Activated T-helper 2 cell treated with anti-CD3 and anti-CD28 coated beads, Interferon-gamma antibody, Interleukin-2, Interleukin-4, amounts not matched to agents 10 μg/mL and 5 μg/mL and 100 μg/mL, durations not matched to agents 14 hours and 24 hours and 36 hours (primary cell): ENCODE measurements around the gene MALRD1. TPM values are rescaled to one million over a fixed set of nuclear protein-coding genes. Genes with fewer than 3 reads are reported as not detected.

Experiments used
- DNase-seq: peaks from one replicate; pipeline ENCODE4 v3.0.0; 2021; ENCODE audit warnings: low spot score
- H3K27ac Mint-ChIP-seq: one replicate; pipeline ENCODE4 v1.8.0; 2021; ENCODE audit warnings: mixed read lengths
- H3K27me3 Mint-ChIP-seq: one replicate; pipeline ENCODE4 v1.8.0; 2021; ENCODE audit warnings: low read depth, mixed read lengths
- H3K36me3 Mint-ChIP-seq: one replicate; pipeline ENCODE4 v1.8.0; 2021; ENCODE audit warnings: low read depth, mixed read lengths
- H3K4me1 Mint-ChIP-seq: one replicate; pipeline ENCODE4 v1.8.0; 2021; ENCODE audit warnings: low read depth, mixed read lengths
- H3K4me3 Mint-ChIP-seq: one replicate; pipeline ENCODE4 v1.8.0; 2021; ENCODE audit warnings: low read depth, mild to moderate bottlenecking, moderate library complexity, mixed read lengths
- H3K9me3 Mint-ChIP-seq: one replicate; pipeline ENCODE4 v1.8.0; 2021; ENCODE audit warnings: mixed read lengths
- intact Hi-C: fragments of 100-400 bp; cut with micrococcal nuclease; formaldehyde crosslinking; loops from one replicate; pipeline ENCODE4 v1.15.1; 2023
- total RNA-seq: library from RNA; stranded (reverse); gene quantifications from 2 replicates; pipeline ENCODE4 v1.2.3, GENCODE V29; 2022

The MALRD1 gene
- total RNA-seq, 1 donor from 2014 or later = not detected

- Mint-ChIP-seq H3K27me3 (no peaks in the 10 kb centered on the region), H3K27ac (no peak overlapping the region), H3K36me3 (no peaks in the 10 kb centered on the region), H3K9me3 (peaks cover 32% of the 10 kb centered on the region), H3K4me3 (no peak overlapping the region), H3K4me1 (no peaks in the 10 kb centered on the region)
- intact Hi-C loops = no loop called here
- no peak for DNase-seq
These were observed 658.3 kb downstream of the MALRD1 start for GRCh38 chr10:19706904-19707303.

GRCh38 chr10:19707376-19707775 is 658.8 kb downstream of the MALRD1 start:
- H3K9me3 Mint-ChIP-seq = peaks cover 34% of the 10 kb centered on the region
- H3K36me3 Mint-ChIP-seq = no peaks in the 10 kb centered on the region
- no peaks in the 10 kb centered on the region for H3K27me3 Mint-ChIP-seq
- intact Hi-C loops = no loop called here
- H3K27ac Mint-ChIP-seq = no peak overlapping the region
- no peak for DNase-seq
- no peaks in the 10 kb centered on the region for H3K4me1 Mint-ChIP-seq
- H3K4me3 Mint-ChIP-seq = no peak overlapping the region

- intact Hi-C loops = no loop called here
- Mint-ChIP-seq H3K27me3 (no peaks in the 10 kb centered on the region), H3K27ac (no peak overlapping the region), H3K9me3 (peaks cover 40% of the 10 kb centered on the region), H3K4me1 (no peaks in the 10 kb centered on the region), H3K36me3 (no peaks in the 10 kb centered on the region), H3K4me3 (no peak overlapping the region)
- no peak for DNase-seq
These were observed 659.4 kb downstream of the MALRD1 start for GRCh38 chr10:19708031-19708430.

GRCh38 chr10:19710600-19710999 is 662.0 kb downstream of the MALRD1 start:
- Mint-ChIP-seq H3K4me3 (no peak overlapping the region), H3K27ac (no peak overlapping the region), H3K36me3 (no peaks in the 10 kb centered on the region), H3K27me3 (no peaks in the 10 kb centered on the region), H3K4me1 (no peaks in the 10 kb centered on the region), H3K9me3 (peaks cover 52% of the 10 kb centered on the region)
- DNase-seq = no peak
- intact Hi-C loops = no loop called here

GRCh38 chr10:19713159-19713558 is 664.6 kb downstream of the MALRD1 start:
- intact Hi-C loops = no loop called here
- no peak overlapping the region for H3K27ac Mint-ChIP-seq
- peaks cover 42% of the 10 kb centered on the region for H3K9me3 Mint-ChIP-seq
- H3K4me3 Mint-ChIP-seq = no peak overlapping the region
- no peaks in the 10 kb centered on the region for H3K36me3 Mint-ChIP-seq
- DNase-seq = no peak
- no peaks in the 10 kb centered on the region for H3K4me1 Mint-ChIP-seq
- no peaks in the 10 kb centered on the region for H3K27me3 Mint-ChIP-seq

- intact Hi-C loops = no loop called here
- no peaks in the 10 kb centered on the region for H3K27me3 Mint-ChIP-seq
- H3K4me1 Mint-ChIP-seq = no peaks in the 10 kb centered on the region
- H3K27ac Mint-ChIP-seq = no peak overlapping the region
- peaks cover 42% of the 10 kb centered on the region for H3K9me3 Mint-ChIP-seq
- no peak for DNase-seq
- H3K36me3 Mint-ChIP-seq = no peaks in the 10 kb centered on the region
- no peak overlapping the region for H3K4me3 Mint-ChIP-seq
These were observed 665.4 kb downstream of the MALRD1 start for GRCh38 chr10:19713800-19714525.

- intact Hi-C loops = no loop called here
These were observed 670.7 kb downstream of the MALRD1 start for GRCh38 chr10:19719284-19719683.

GRCh38 chr10:19724287-19724686 is 675.7 kb downstream of the MALRD1 start:
- H3K4me1 Mint-ChIP-seq = no peaks in the 10 kb centered on the region
- intact Hi-C loops = no loop called here
- DNase-seq = no peak
- no peak overlapping the region for H3K27ac Mint-ChIP-seq
- no peaks in the 10 kb centered on the region for H3K36me3 Mint-ChIP-seq
- no peaks in the 10 kb centered on the region for H3K27me3 Mint-ChIP-seq
- H3K4me3 Mint-ChIP-seq = no peak overlapping the region
- H3K9me3 Mint-ChIP-seq = peaks cover 27% of the 10 kb centered on the region

More at GRCh38 chr10:19719284-19719683, 670.7 kb downstream of the MALRD1 start:
- Mint-ChIP-seq H3K4me1 (no peaks in the 10 kb centered on the region), H3K36me3 (no peaks in the 10 kb centered on the region), H3K27me3 (no peaks in the 10 kb centered on the region), H3K4me3 (no peak overlapping the region), H3K27ac (no peak overlapping the region), H3K9me3 (peaks cover 21% of the 10 kb centered on the region)
- DNase-seq = no peak

GRCh38 chr10:19728376-19728775 is 679.8 kb downstream of the MALRD1 start:
- Mint-ChIP-seq H3K9me3 (peaks cover 13% of the 10 kb centered on the region), H3K27ac (no peak overlapping the region)
- no peak for DNase-seq

GRCh38 chr10:19728964-19729363 is 680.4 kb downstream of the MALRD1 start:
- H3K4me3 Mint-ChIP-seq = no peak overlapping the region
- H3K27ac Mint-ChIP-seq = no peak overlapping the region
- no peaks in the 10 kb centered on the region for H3K27me3 Mint-ChIP-seq
- H3K4me1 Mint-ChIP-seq = no peaks in the 10 kb centered on the region
- no peak for DNase-seq
- intact Hi-C loops = no loop called here
- H3K9me3 Mint-ChIP-seq = peaks cover 13% of the 10 kb centered on the region
- H3K36me3 Mint-ChIP-seq = no peaks in the 10 kb centered on the region

More at GRCh38 chr10:19728376-19728775, 679.8 kb downstream of the MALRD1 start:
- H3K4me1 Mint-ChIP-seq = no peaks in the 10 kb centered on the region
- H3K4me3 Mint-ChIP-seq = no peak overlapping the region
- no peaks in the 10 kb centered on the region for H3K27me3 Mint-ChIP-seq
- intact Hi-C loops = no loop called here
- no peaks in the 10 kb centered on the region for H3K36me3 Mint-ChIP-seq

GRCh38 chr10:19730167-19730906 is 681.7 kb downstream of the MALRD1 start:
- DNase-seq = no peak
- intact Hi-C loops = no loop called here
- Mint-ChIP-seq H3K27me3 (no peaks in the 10 kb centered on the region), H3K36me3 (no peaks in the 10 kb centered on the region), H3K9me3 (peaks cover 11% of the 10 kb centered on the region), H3K4me3 (no peak overlapping the region), H3K27ac (no peak overlapping the region), H3K4me1 (no peaks in the 10 kb centered on the region)

- no peak overlapping the region for H3K4me3 Mint-ChIP-seq
- intact Hi-C loops = no loop called here
- no peaks in the 10 kb centered on the region for H3K36me3 Mint-ChIP-seq
- no peak for DNase-seq
- H3K27ac Mint-ChIP-seq = no peak overlapping the region
- H3K9me3 Mint-ChIP-seq = peaks cover 16% of the 10 kb centered on the region
- no peaks in the 10 kb centered on the region for H3K27me3 Mint-ChIP-seq
- H3K4me1 Mint-ChIP-seq = no peaks in the 10 kb centered on the region
These were observed 682.3 kb downstream of the MALRD1 start for GRCh38 chr10:19730907-19731217.

- DNase-seq = no peak
- Mint-ChIP-seq H3K36me3 (no peaks in the 10 kb centered on the region), H3K9me3 (peaks cover 23% of the 10 kb centered on the region), H3K4me1 (no peaks in the 10 kb centered on the region), H3K27me3 (no peaks in the 10 kb centered on the region), H3K27ac (no peak overlapping the region), H3K4me3 (no peak overlapping the region)
- intact Hi-C loops = no loop called here
These were observed 683.0 kb downstream of the MALRD1 start for GRCh38 chr10:19731560-19731959.
